Measurements from ENCODE around the gene HCFC1R1. TPM values are rescaled to one million over a fixed set of nuclear protein-coding genes. Genes with fewer than 3 reads are reported as not detected.

The HCFC1R1 gene
- total RNA-seq, 1 donor from 2014 or later = 50.8 TPM

DNA sequence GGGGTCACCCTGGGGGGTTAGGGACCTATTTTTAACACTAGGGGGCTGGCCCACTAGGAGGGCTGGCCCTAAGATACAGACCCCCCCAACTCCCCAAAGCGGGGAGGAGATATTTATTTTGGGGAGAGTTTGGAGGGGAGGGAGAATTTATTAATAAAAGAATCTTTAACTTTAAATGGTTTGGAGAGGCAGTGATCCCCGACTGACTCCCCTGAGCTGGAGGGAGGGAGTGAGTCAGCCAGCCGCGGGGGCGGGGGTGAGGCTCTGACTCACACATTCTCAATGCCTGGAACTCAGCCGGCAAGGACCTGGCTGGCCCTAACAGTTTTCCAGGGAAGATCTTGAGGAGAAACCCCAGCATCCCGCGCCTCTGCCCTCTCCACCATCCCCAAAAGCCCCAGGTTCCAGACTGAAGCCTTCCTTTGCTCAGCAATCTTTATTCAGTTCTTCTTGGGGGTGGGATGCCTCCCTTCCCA is 1.5 kb downstream of the HCFC1R1 start:
- H3K36me3 ChIP-seq = peaks cover 15 to 16% of the 10 kb centered on the region in 2 donors
- H3K27ac ChIP-seq = peak overlapping the region; percentile 98 to 100
- TF ChIP-seq, protein P1, sequence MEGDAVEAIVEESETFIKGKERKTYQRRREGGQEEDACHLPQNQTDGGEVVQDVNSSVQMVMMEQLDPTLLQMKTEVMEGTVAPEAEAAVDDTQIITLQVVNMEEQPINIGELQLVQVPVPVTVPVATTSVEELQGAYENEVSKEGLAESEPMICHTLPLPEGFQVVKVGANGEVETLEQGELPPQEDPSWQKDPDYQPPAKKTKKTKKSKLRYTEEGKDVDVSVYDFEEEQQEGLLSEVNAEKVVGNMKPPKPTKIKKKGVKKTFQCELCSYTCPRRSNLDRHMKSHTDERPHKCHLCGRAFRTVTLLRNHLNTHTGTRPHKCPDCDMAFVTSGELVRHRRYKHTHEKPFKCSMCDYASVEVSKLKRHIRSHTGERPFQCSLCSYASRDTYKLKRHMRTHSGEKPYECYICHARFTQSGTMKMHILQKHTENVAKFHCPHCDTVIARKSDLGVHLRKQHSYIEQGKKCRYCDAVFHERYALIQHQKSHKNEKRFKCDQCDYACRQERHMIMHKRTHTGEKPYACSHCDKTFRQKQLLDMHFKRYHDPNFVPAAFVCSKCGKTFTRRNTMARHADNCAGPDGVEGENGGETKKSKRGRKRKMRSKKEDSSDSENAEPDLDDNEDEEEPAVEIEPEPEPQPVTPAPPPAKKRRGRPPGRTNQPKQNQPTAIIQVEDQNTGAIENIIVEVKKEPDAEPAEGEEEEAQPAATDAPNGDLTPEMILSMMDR (IDR thresholded peaks at IDR 0.05) = no peak
- peak; percentile 84 to 97 for DNase-seq (ENCODE audit: low spot score in 2 of 2)
- intact Hi-C loops (cut with DNase I) = loop anchor here (2.0 to 10.0 kb wide), 8 partner anchors 117 to 1410 kb away; partner anchors contain the start of genes BRICD5, CEMP1, CRAMP1 and IFT140
- H3K9me3 ChIP-seq = no peaks in the 10 kb centered on the region
- peaks cover 5% of the 10 kb centered on the region for H3K27me3 ChIP-seq
- peak overlapping the region; percentile 93 to 95 for H3K4me3 ChIP-seq
- H3K4me1 ChIP-seq = peaks cover 9 to 34% of the 10 kb centered on the region in 2 donors

DNA sequence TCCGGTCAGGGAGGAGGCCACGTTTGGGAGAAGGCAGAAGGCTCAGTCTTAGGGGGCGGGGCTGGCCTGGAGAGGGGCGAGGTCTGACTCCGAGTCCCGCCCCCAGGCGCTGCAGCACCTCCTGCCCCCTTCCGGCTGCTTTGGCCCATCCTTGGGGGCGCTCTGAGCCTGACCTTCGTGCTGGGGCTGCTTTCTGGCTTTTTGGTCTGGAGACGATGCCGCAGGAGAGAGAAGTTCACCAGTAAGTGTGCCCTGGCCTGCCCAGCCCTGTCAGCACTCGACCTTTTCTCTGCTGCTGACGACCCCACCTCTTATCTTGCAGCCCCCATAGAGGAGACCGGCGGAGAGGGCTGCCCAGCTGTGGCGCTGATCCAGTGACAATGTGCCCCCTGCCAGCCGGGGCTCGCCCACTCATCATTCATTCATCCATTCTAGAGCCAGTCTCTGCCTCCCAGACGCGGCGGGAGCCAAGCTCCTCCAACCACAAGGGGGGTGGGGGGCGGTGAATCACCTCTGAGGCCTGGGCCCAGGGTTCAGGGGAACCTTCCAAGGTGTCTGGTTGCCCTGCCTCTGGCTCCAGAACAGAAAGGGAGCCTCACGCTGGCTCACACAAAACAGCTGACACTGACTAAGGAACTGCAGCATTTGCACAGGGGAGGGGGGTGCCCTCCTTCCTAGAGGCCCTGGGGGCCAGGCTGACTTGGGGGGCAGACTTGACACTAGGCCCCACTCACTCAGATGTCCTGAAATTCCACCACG is 2.1 kb downstream of the HCFC1R1 start:
- Histone ChIP-seq H3K4me3 (peak overlapping the region; percentile 68 to 93), H3K9me3 (no peaks in the 10 kb centered on the region), H3K4me1 (peaks cover 9 to 34% of the 10 kb centered on the region in 2 donors), H3K36me3 (peaks cover 9% of the 10 kb centered on the region in 2 donors), H3K27ac (peak overlapping the region; percentile 98 to 100), H3K27me3 (peaks cover 6% of the 10 kb centered on the region)
- intact Hi-C loops (cut with DNase I) = loop anchor here (2.0 to 10.0 kb wide), 9 partner anchors 117 to 1409 kb away; partner anchors contain the start of genes BRICD5, CEMP1, CRAMP1 and FLYWCH2
- DNase-seq (ENCODE audit: low spot score in 2 of 2) = peak; percentile 73 to 92
- TF ChIP-seq, protein P1 (IDR thresholded peaks at IDR 0.05) = peak; percentile 8 to 35 (median 32)

DNA sequence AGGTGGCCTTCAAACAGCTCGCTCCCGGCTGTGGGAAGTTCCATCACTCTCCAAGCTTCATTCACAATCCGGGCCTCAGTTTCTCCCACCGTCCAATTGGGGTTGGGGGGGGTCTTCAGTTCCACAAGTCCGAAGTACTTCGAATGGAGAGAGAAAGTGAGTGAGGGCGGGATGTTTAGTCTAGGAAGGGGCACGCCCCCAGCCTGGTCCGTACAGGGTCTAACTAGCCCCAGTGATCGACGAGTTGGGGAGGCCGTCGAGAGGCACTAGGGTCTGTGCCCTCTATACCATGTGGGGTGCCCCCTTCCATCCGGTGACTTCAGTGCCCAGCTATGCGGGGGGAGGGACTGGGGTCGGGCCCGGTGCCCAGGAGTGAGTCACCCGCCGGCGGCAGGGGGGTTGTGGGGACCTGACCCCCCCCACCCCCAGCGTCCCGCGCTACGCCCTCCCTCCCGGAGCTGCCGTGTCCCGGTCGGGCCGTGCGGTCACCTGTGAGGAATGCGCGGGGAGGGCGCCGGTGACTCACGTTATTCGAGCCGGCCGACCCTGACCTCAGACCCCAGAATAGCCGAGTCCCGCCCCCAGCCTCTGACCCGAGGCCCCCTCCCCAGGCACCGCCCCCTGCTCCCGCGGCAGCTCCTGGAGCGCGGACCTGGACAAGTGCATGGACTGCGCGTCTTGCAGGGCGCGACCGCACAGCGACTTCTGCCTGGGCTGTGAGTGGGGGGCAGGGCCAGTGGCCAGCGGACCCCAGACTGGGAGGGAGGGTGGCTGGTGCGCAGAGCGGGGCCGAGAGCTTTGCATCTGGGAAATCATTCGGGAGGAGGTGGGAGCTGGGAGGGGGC is 2.9 kb downstream of the HCFC1R1 start:
- Histone ChIP-seq H3K27ac (peak overlapping the region; percentile 98 to 100), H3K36me3 (peaks cover 1 to 2% of the 10 kb centered on the region in 2 donors), H3K4me1 (peaks cover 9 to 34% of the 10 kb centered on the region in 2 donors), H3K9me3 (no peaks in the 10 kb centered on the region), H3K4me3 (peak overlapping the region; percentile 68 to 93), H3K27me3 (peaks cover 6% of the 10 kb centered on the region)
- DNase-seq (ENCODE audit: low spot score in 2 of 2) = peak; percentile 80 to 97
- intact Hi-C loops (cut with DNase I) = loop anchor here (1.0 to 10.0 kb wide), 10 partner anchors 17 to 1409 kb away; partner anchors contain the start of genes BRICD5, CEMP1, CRAMP1 and FLYWCH2
- TF ChIP-seq, protein P1 (IDR thresholded peaks at IDR 0.05) = peak in 1 of 3 experiments; percentile 9

DNA sequence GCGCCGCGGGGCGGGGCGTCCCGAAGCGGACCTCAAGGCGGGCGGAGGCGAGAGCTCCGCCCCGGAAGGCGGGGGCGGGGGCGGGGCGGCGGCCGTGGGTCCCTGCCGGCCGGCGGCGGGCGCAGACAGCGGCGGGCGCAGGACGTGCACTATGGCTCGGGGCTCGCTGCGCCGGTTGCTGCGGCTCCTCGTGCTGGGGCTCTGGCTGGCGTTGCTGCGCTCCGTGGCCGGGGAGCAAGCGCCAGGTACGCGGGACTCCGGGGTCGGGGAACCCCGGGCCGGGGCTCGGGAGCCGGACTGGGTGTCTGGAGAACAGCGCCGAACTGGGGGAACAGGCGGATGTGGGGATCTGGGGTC is 3.5 kb downstream of the HCFC1R1 start, which contains the start of gene TNFRSF12A:
Gene TNFRSF12A, plus strand, starts transcription at position 122 of the 357 bp plus-strand sequence. Its CDS starts 30 bp downstream, at position 152.
- DNase-seq (ENCODE audit: low spot score in 2 of 2) = peak in 1 of 2 donors; percentile 89
- TF ChIP-seq, protein P1 (IDR thresholded peaks at IDR 0.05) = peak in 1 of 3 experiments; percentile 26

More for the DNA sequence above, 3.5 kb downstream of the HCFC1R1 start, which contains the start of gene TNFRSF12A:
- no peaks in the 10 kb centered on the region for H3K9me3 ChIP-seq
- peak within 1 kb of the TSS; percentile 98 to 100 for H3K27ac ChIP-seq
- no peaks in the 10 kb centered on the region for H3K36me3 ChIP-seq
- peak within 1 kb of the TSS; percentile 68 to 93 for H3K4me3 ChIP-seq
- H3K4me1 ChIP-seq = peaks cover 9 to 34% of the 10 kb centered on the region in 2 donors
- intact Hi-C loops (cut with DNase I) = loop anchor here (1.0 to 10.0 kb wide), 10 partner anchors 16 to 1408 kb away; partner anchors contain the start of genes BRICD5, CEMP1, CRAMP1 and FLYWCH2
- H3K27me3 ChIP-seq = peaks cover 6% of the 10 kb centered on the region

All from ascending aorta (tissue), 2 donors.